Astrocyte of the hippocampus (primary cell): ENCODE measurements around the gene UBTD2.
"Not testable (repeated sequence)": the region's sequence is repeated elsewhere in the genome, so short reads cannot be mapped to it uniquely, and the experiment has no call there.

ENCODE experiments used
- DNase-seq: peaks from one replicate; pipeline ENCODE4 v3.0.0; 2011; ENCODE audit warnings: low read depth, low spot score

The UBTD2 gene

GRCh38 chr5:172283020-172283861, at the start of gene UBTD2:
Gene UBTD2, minus strand, starts transcription at chr5:172283764. Its CDS starts 99 bp downstream, at chr5:172283665.
- DNase-seq, result peak; percentile 95

GRCh38 chr5:172326901-172327300, 43.3 kb upstream of the UBTD2 start:
- DNase-seq, result not testable (repeated sequence)

- no peak for DNase-seq
Observed at GRCh38 chr5:172325452-172325851, 41.9 kb upstream of the UBTD2 start.

- no peak for DNase-seq
Observed at GRCh38 chr5:172322028-172322965, 38.7 kb upstream of the UBTD2 start.

- no peak for DNase-seq
Observed at GRCh38 chr5:172321593-172321992, 38.0 kb upstream of the UBTD2 start.

GRCh38 chr5:172319708-172320441, 36.3 kb upstream of the UBTD2 start:
- DNase-seq, result no peak

- DNase-seq, result no peak
Observed at GRCh38 chr5:172315587-172316493, 32.3 kb upstream of the UBTD2 start.

GRCh38 chr5:172313915-172314314, 30.4 kb upstream of the UBTD2 start:
- DNase-seq, result no peak

GRCh38 chr5:172312286-172312685, 28.7 kb upstream of the UBTD2 start:
- peak; percentile 51 for DNase-seq

- DNase-seq, result no peak
Observed at GRCh38 chr5:172311605-172312004, 28.0 kb upstream of the UBTD2 start.

GRCh38 chr5:172311026-172311425, 27.5 kb upstream of the UBTD2 start:
- no peak for DNase-seq

- DNase-seq, result no peak
Observed at GRCh38 chr5:172305380-172305779, 21.8 kb upstream of the UBTD2 start.

- DNase-seq, result no peak
Observed at GRCh38 chr5:172303572-172304335, 20.2 kb upstream of the UBTD2 start.

- DNase-seq, result no peak
Observed at GRCh38 chr5:172303162-172303561, 19.6 kb upstream of the UBTD2 start.

GRCh38 chr5:172302047-172302710, 18.6 kb upstream of the UBTD2 start:
- DNase-seq, result no peak

- peak; percentile 45 for DNase-seq
Observed at GRCh38 chr5:172299916-172300439, 16.4 kb upstream of the UBTD2 start.

GRCh38 chr5:172294831-172295230, 11.3 kb upstream of the UBTD2 start:
- no peak for DNase-seq

- no peak for DNase-seq
Observed at GRCh38 chr5:172293745-172294342, 10.3 kb upstream of the UBTD2 start.
